Stimulated activated CD4-positive, alpha-beta T cell treated with anti-CD3 and anti-CD28 coated beads, Interleukin-2, amount 100 ng/mL, for 48 hours (primary cell): Measurements from ENCODE around the gene UVSSA.
A peak's percentile ranks its signal among the peaks of the same experiment; 100 is the strongest.
"Not testable (repeated sequence)": the region's sequence is repeated elsewhere in the genome, so short reads cannot be mapped to it uniquely, and the experiment has no call there.

Experiments used
- DNase-seq, 2 donors: peaks; one replicate each; pipeline ENCODE4 v3.0.0-alpha.2; 2020

The UVSSA gene

DNA sequence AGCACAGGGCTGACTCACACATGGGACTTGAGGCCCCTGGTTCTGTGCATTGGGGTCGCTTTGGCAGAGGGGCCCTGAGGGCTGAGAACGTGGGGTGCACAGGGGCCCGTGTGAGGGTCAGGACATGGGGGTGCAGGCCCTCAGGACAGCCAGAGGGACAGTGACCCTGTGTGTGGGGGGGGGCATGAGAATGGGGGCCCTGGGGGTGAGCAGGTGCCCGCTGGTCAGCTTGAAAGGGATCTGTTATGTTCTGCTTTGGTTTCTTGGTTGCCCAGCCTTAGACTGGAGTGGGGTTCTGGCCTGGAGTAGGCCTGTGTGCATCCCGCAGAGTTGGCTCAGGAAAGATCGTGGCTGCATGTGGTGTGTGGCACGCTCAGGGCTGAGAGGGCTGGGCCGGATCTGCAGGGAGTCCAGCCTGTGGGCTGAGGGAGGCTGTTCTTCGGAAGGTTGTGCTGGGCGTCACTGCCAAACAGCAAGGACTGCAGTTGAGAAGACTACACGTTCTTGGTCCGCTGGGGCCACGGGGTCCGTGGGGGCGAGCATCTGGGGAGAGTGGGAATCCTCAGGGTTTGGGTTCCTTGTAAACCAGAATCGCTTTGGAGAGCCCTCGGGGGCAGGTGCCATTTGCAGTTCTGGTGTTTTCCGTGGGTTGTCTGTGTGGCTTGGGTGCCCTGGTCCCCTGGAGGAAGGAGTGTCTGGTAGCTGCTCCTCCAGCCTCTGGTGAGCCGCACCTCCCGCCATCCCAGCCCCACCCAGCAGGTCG is 15.2 kb upstream of the UVSSA start:
- DNase-seq, result no peak

- DNase-seq, result no peak
Measured at GRCh38 chr4:1332686-1333085, 14.3 kb upstream of the UVSSA start.

DNA sequence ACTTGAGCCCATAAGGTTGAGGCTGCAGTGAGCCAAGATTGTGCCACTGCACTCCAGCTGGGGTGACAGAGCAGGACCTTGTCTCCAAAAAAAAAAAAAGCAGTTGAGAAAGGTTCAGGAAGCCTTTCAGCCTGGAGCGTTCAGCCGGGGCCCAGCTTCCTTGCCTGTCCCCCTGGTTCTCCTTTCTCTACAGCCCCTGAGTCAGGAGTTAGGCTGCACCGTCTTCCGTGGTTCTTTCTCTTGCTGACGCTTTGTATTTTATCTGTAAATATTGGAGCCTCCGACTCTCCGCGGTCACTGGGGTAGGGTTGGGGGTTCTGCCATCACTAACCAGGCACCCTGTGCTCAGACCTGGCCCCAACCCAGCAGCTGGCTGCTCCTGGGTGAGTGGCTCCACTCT is 13.8 kb upstream of the UVSSA start:
- no peak for DNase-seq

- not testable (repeated sequence) for DNase-seq
Measured at GRCh38 chr4:1333851-1334578, 13.0 kb upstream of the UVSSA start.

DNA sequence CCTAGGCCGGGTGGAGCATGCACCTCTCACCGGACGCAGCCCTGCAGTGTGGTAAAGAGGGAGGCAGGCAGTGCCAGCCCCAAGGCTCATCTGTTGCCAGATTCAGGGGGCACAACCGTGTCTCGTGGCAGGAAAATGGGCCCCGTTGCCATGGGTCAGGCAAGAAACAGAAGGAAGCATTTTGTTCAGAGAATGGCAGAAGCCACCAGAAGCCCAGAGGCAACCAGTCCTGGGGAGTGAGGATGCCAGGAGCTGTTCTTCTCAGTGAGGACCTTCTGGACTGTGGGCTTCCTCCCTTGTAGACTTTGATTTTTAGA is 12.5 kb upstream of the UVSSA start:
- DNase-seq, result no peak

DNA sequence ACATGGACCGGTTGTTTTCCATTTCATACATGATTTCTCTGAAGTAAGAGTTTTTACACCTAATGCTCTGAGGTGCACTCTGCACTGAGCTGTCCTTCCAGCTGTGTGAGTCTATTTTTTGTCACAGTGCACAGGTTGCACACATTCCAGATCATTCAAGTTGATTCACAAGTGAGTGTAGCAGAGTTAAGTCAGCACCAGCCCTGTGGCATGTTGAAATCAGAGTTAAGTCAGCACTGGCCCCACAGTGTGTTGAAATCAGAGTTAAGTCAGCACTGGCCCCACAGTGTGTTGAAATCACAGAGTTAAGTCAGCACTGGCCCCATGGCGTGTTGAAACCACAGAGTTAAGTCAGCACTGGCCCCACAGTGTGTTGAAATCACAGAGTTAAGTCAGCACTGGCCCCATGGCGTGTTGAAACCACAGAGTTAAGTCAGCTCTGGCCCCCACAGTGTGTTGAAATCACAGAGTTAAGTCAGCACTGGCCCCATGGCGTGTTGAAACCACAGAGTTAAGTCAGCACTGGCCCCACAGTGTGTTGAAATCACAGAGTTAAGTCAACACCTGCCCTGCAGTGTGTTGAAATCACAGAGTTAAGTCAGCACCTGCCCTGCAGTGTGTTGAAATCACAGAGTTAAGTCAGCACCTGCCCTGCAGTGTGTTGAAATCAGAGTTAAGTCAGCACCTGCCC is 11.7 kb upstream of the UVSSA start:
- not testable (repeated sequence) for DNase-seq

DNA sequence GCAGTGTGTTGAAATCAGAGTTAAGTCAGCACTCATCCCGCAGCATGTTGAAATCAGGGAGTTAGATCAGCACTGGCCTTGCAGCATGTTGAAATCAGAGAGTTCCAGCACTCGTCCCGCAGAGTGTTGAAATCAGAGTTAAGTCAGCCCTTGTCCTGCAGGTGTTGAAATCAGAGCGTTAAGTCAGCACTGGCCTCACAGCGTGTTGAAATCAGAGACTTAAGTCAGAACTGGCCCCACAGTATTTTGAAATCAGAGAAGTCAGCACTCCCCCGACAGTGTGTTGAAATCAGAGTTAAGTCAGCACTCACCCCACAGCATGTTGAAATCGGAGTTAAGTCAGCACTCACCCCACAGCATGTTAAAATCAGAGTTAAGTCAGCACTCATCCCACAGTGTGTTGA is 10.9 kb upstream of the UVSSA start:
- no peak for DNase-seq

DNA sequence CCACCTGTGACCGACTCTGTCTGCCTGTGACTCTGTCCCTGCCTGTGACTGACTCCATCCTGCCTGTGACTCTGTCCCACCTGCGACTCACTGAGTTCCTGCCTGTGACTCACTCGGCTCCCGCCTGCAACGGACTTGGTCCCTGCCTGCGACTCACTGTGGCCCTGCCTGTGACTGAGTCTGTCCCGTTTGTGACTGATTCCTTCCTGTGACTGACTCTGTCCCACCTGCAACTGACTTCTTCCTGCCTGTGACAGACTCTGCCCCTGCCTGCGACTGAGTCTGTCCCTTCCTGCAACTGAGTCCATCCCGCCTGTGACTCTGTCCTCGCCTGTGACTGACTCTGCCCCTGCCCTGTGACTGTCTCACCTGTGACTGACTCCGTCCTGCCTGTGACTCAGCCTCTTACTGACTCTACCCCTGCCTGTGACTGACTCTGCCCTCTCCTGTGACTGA is 9.6 kb upstream of the UVSSA start:
- DNase-seq, result peak; percentile 47 to 66

DNA sequence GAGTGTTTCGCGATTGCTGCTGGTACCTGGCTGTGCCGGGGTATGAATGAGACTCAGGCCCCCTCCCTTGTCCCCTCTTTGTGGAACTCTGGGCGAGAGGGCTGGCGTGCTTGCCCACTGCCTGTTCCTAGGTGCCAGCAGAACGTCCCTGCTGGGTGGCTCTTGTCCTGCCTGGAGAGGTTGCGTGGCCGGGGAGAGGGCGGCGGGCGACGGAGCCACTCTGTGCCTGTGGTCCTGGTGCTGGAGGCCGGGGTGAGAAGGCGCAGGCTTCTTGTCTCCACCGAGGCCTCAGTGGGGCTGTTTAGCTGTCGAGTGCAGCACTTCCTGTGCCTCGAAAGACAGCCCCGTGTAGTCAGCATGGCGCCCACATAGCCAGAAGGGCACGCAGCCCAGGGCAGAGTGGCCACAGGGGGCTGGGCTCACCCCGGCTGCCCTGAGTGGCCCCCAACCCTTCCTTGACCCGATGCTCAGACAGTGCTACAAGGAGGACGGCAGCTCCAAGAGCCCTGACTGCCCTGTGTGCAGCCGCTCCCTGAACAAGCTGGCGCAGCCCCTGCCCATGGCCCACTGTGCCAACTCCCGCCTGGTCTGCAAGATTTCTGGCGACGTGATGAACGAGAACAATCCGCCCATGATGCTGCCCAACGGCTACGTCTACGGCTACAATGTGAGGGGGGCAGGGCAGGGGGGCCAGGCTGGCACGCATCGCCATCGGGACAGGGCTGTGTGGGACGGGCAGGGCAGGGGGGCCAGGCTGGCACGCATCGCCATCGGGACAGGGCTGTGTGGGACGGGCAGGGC is 8.9 kb upstream of the UVSSA start:
- DNase-seq, result no peak

GRCh38 chr4:1338752-1339414 is 8.1 kb upstream of the UVSSA start:
- DNase-seq, result no peak

GRCh38 chr4:1339489-1339888 is 7.5 kb upstream of the UVSSA start:
- no peak for DNase-seq

DNA sequence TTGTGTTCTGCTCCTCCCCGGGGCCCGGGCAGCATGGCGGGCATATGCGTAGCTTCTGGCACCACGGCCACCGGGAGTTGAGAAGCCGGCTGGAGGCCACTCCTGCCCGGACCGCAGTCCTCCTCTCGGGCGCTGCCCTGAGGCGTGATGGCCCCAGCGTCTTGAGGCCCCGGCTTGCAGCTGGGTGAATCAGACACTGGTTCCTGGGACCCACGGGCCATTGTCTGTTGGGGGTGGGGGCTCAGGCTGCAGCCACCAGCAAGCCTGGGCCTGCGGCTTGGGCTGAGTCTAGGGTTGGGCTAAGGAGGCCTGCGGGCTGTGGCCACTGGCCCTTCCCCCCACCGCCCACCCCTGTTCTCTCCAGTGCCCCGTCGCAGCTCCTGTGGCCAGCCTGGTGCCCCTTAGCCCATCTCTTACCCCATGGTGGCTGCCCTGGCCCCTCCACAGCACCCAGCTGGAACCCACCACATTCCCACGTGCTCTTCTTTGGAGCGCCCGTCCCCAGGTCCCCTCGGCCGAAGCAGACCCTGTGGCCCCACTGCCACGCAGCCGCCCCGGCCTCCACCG is 6.7 kb upstream of the UVSSA start:
- DNase-seq, result no peak

DNA sequence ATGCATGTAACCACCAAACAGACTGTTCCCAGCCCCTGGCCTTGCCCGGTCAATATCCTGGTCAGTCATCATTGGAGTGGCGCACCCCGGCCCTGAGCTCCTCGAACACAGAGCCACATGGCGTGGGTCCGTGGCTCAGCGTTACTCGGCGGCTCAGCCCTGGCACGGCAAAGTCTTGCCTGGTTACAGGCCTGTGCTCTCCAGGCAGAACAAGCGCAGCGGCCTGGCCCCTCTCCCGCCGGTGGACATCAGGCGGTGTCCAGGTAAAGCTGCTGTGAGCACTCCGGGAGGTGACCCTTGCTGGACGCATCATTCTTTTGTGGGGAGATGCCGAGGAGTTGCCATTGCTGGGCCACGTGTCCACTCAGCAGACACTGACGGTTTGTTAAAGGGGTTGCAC is 6.1 kb upstream of the UVSSA start:
- no peak for DNase-seq

- DNase-seq, result no peak
Measured at GRCh38 chr4:1342003-1342402, 5.0 kb upstream of the UVSSA start.

DNA sequence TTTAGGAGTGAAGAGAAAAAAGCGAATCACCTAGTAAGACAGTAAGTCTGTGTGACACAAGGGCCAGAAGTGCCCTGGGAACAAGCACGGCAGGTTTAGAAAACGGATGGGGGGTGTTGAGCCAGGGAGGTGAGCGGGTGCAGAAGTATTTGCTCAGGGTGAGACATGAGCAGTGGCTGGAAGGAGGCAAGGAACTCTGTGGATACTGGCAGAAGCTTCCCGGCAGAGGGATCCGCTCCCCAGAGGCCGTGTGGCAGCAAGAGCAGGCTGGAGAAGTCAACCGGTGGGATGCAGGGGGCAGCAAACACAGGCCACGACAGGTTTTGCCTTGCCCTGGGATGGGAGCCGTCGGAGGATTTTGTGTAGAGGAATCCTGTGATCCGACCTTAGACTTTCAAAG is 2.3 kb upstream of the UVSSA start:
- no peak for DNase-seq

- peak; percentile 25 to 40 for DNase-seq
Measured at GRCh38 chr4:1345903-1346780, 866 bp upstream of the UVSSA start.

DNA sequence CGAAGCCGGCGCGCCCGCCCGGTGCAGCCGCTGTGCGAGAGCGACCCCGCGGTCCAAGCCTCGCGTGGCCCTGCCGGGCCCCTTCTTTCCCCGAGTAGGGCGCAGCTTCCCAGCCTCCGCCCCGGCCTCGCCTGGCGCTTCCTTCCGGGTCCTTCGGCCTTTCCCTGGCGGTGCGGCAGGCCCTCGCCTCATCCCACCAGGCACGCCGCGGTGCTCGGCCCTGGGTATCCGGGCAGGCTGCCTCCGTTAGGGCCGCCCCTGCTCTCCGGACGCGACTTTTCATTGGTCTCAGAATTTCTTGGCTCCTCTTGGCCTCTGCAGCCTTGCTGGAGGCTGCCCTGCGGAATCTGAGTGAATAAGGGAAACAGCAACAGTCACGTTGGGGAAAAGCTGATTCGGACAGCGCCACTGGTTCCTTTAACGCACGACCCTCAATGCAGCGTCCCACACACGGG is 429 bp downstream of the UVSSA start:
- peak; percentile 30 to 44 for DNase-seq

DNA sequence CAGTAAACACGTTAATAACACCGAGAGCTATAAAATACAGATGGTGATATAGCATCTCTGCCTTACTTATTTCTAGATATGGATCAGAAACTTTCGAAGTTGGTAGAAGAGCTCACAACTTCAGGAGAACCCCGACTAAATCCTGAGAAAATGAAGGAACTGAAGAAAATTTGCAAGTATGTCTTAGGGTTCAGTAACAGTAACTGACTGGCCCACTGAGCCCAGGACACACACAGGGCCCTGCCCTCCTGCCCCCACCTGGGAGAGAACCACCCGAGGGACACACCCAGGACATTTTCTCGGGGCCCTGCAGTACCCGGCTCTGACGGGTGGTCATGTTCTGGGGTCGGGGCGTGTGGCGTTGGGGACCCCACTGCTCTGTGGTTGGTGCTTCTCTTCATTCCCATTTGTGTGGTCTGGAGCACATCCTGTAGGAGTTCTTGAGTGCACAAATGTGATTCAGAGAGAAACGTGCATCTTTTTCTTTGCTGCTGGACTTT is 1.1 kb downstream of the UVSSA start:
- DNase-seq, result no peak

GRCh38 chr4:1348746-1349145 is 1.7 kb downstream of the UVSSA start:
- DNase-seq, result no peak

GRCh38 chr4:1349359-1350168 is 2.6 kb downstream of the UVSSA start:
- no peak for DNase-seq
